Measurements from ENCODE around the gene RBM46.

The RBM46 gene, protein sequence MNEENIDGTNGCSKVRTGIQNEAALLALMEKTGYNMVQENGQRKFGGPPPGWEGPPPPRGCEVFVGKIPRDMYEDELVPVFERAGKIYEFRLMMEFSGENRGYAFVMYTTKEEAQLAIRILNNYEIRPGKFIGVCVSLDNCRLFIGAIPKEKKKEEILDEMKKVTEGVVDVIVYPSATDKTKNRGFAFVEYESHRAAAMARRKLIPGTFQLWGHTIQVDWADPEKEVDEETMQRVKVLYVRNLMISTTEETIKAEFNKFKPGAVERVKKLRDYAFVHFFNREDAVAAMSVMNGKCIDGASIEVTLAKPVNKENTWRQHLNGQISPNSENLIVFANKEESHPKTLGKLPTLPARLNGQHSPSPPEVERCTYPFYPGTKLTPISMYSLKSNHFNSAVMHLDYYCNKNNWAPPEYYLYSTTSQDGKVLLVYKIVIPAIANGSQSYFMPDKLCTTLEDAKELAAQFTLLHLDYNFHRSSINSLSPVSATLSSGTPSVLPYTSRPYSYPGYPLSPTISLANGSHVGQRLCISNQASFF

DNA sequence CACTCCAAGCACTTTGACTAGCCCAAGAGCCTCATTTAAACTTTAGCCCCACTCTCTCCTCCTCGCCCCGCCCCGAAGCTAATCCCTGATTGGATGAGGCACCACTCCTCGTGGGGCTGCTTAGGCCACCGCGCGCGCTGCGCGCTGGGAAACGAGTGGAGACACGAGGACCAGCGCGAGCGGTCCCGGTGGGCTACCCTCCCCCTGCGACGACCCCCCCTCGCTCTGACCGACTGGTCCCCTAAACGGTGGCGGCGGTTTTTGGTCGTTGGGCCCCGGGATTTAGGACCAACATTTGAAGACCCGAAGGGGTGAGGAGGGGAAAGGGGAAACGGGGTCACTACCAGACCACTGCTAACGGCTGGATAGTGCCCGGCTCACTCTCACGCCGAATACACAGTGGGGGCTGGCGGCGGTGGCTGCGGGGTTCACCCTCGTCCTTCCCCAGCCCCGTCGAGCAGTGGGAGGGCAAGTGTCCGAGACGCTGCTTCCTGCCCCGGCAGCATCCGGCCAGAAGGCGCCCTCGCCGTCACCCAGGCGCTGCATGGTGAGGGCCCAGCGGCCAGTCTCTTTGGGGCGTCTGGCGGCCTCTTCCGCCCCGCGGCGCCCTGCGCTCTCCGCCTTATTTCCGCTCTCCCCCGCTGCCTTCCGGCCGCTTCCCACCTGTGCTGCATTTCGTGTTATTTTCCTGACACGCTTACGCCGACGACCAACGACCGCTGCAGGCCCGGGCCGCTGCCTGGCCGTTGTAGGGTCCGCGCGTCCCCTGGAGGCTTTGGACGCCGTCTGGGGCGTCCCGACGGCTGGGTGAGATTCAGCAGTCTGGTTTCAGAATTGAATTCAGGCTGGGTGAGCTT lies at the start of gene RBM46:
TSS of gene RBM46 (plus strand) at position 147 of the 857 bp plus-strand sequence. CDS start 15,481 bp downstream, outside the sequence.
- DNase-seq (ENCODE audit: low read depth in 1 of 2, low spot score in 1 of 2): no peak

DNA sequence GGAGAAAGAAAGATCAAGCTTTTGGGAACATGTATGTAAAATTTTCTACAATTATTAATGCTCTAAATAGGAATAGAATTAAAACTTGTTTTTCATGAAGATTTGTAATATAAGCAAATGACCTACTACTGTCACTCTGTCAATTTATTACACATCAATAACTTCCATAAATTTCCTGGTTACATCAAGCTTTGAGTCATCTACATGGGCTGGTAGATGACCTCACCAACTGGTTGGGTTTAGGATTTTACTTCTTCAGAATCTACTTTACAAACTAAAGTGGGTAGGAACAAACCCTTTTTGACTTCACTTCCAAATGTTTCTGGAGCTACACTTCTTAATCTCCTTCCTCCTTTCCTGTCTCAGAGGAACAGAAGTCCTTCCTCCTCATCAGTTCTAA lies 49.3 kb upstream of the RBM46 start:
- DNase-seq (ENCODE audit: low read depth in 1 of 2, low spot score in 1 of 2): no peak

DNA sequence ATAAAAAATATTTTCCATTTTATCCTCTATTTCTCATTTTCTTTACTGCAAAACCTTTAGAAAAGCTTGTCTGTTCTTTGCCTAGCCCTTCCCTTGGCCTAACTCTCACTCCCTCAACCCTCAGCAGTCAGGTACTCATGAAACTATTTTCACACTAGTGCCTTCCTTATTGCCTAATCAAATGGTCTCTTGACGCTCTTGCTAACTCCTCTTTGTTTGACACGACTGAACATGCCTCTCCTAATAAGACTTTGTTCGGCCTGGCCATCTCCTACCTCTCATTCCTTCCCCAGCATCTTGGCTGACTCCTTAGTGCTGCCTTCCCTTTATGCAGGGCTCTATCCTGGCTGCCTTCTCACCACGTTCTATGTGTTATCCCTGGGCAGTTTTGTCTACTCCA lies 48.4 kb upstream of the RBM46 start:
- no peak for DNase-seq (ENCODE audit: low read depth in 1 of 2, low spot score in 1 of 2)

DNA sequence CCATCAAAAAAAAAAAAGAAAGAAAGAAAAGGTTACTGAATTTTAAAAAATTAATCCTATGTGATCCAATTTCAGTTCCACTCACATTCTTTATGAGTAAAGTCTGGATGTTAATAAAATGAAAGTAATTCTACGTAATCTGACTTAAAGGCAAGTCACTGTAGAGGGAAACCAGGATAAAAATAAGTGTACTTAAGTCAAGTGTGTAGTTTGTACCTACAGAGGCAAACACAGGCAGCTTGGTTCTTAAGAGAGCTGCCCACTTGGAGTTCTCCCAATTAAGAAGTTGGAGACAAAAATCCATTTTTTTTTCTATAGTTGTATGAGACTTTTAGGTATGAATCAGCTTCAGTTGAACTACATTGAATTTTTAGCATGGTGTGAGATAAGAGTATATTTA lies 44.3 kb upstream of the RBM46 start:
- no peak for DNase-seq (ENCODE audit: low read depth in 1 of 2, low spot score in 1 of 2)

DNA sequence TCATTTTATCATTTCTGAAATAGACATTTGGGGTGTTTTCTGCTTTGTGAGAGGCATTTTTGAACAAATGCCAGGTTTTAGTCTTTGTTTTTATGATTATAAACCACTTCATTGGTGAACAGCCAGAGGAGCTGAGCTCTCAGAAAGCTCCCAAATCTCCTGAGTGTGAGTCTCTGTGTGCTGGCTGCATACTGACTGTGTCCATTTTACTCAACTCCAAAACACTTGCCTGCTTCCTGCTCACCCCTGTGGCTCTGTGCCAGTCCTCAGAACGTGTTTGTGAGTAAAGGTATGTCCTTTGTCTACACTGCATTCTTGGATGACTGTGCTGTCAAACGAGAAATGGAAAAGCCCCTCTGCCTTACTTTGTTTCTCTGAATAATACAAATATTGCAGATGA lies 42.6 kb upstream of the RBM46 start:
- no peak for DNase-seq (ENCODE audit: low read depth in 1 of 2, low spot score in 1 of 2)

DNA sequence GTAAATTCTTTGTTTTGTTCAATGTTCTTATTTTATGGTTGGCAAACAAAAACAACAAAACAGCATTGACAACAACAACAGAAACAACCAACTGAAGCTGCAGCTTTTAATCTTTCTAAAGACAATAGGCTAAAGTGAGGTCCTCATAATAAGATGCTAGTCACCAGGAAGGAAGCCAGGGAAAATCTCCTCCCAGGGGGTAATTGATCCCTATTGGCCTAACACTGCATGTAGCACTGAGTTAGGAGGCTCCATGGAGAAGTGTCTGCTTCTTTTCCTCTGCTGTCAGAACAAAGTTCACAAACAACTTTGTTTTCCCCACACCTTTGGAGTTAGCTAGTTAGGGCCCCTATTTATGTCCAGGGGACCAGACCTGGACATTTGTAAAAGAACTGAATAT lies 42.0 kb upstream of the RBM46 start:
- no peak for DNase-seq (ENCODE audit: low read depth in 1 of 2, low spot score in 1 of 2)

DNA sequence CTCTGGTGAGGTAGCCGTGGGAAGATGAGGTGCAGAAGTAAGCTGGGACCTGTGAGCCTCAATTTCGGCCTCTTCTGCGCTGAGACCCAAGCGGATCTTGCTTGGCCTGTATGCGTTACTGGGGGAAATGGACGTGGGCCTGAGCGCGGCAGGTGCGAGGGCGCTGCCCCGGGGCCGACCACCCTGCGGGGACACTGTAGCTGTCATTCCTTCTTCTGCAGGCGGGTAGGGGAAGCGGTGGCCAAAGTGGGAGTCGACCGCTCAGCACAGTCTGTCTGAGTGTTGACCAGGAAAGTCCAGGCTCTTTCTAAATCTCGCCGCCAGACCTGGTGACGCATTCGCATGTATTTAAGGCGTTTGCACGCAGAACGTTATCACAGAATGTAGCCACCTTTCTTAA lies 40.6 kb upstream of the RBM46 start:
- no peak for DNase-seq (ENCODE audit: low read depth in 1 of 2, low spot score in 1 of 2)

DNA sequence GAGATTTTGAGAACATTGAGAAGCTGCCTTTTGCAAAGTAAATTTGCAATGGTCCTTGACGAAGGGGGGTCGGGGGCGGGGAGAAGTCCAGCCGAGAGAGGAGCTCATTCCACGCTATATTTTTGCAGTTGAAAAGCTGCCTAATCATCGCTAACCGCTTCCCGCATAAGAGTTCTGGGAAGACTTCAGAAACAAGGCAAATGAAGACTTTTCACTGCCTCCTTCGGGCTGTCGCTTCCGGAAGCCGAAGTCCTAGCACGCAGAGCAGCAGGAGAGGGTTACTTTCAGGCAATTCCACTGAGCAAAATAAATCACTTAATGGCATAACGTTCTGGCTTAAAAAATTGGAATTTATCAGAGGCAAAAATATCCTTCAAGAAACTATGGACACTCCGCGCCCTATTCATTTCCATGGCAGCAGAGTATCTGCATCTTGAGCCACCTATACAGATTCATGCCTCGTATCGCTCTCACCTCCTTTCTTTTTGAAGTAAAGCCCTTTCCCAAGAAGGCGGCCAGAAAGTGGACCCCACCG lies 39.9 kb upstream of the RBM46 start:
- no peak for DNase-seq (ENCODE audit: low read depth in 1 of 2, low spot score in 1 of 2)

DNA sequence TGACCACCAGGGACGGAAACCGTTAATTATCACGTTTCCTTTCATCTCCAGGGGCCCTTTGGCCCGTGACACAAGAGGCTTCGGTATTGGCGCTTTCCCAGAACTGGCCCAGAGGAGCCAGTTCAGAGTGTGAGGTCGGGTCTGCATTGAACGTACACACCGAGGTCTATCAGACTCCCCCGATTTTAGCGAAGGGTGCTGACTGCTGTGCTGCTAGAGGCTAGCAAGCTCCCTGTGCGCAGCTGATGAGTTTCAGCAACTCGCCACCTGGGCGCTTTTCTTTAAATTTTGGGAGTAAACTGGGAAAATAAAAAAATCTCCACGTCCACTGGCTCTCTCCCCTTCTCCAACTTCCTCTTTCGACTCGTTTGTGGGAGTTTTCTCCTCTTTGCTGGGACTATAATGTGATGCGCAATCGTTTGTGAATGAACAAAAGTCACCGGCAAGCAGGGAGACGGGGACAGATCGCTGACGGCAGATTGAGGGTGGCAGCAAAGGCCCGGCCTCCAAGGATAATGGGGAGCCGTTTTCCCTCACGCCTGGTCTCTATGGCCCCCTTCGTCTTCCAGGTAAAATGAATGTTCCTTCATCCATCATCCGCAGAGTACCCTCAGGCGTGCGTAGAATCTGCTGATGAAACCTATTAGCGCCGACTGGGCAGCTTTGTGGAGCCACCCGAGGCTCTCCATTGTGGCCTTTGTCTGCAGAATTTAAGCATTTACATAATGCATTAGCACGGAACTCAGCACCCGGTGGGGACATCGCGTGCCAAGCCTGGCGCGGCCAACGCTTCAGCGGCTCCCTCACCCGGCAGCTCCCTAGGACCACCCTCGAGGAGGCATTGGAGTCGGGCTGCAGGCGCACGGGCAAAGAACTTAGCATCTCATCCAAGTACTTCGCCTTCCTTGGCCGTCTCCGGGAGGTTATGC lies 38.9 kb upstream of the RBM46 start:
- no peak for DNase-seq (ENCODE audit: low read depth in 1 of 2, low spot score in 1 of 2)

DNA sequence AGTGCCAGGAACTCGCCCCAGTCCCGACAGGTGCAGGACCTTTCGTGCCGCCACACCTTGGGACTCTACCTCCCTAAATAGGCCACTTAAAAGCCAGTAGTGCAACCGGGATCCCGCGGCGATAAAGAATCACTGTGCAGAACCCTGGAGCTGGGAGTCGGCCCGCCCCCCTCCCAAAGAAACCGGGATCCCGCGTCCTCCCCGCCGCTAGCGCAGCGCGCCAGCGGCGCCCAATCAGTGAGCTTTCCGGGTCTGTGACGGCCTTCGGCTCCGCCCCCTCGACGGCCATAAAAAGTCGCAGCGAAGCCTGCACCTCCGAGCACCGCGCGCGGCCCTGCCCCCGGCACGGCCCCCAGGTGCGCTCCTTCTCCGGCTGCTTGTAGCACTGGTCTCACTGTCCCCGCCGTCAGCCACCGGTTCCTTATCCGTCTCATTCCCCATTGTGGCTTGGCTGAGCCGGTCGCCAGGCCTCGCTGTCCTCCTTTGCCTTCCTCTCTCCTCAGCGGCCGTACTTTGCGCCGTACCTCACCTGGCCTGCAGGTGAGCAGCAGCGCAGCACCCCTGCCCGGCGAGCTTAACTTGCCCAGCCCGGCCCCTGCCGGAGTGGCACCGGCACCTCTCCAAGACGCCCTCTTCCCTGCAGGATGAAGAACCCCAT lies 37.3 kb upstream of the RBM46 start, which contains the start of gene LRAT:
TSS of gene LRAT (plus strand) at position 318 of the 658 bp plus-strand sequence. CDS start at position 645, 327 bp downstream.
- DNase-seq (ENCODE audit: low read depth in 1 of 2, low spot score in 1 of 2): peak in 1 of 2 donors; percentile 21

DNA sequence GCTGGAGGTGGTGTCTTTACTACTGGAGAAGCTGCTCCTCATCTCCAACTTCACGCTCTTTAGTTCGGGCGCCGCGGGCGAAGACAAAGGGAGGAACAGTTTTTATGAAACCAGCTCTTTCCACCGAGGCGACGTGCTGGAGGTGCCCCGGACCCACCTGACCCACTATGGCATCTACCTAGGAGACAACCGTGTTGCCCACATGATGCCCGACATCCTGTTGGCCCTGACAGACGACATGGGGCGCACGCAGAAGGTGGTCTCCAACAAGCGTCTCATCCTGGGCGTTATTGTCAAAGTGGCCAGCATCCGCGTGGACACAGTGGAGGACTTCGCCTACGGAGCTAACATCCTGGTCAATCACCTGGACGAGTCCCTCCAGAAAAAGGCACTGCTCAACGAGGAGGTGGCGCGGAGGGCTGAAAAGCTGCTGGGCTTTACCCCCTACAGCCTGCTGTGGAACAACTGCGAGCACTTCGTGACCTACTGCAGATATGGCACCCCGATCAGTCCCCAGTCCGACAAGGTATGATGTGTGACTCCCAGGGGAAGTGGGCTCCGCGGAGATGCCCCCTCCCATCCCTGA lies 36.6 kb upstream of the RBM46 start:
- no peak for DNase-seq (ENCODE audit: low read depth in 1 of 2, low spot score in 1 of 2)

DNA sequence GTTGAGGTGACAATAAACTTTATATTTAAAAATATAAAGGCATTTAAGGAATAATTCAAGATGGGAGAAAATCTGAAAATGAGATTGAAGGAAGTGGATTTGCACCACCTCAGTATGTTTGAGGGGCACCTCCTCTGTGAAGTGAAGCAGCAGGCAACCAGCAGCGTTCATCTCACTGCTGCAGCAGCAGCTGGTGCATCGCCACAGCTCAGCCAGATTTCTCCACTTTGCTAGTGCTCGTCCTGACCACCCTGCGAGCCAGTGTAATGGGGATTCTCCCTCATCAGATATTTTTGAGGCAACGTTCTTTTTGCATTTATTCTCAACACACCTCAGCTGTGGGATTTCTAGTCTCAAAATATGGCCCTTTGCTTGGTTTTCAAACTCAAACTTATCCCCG lies 23.4 kb upstream of the RBM46 start:
- no peak for DNase-seq (ENCODE audit: low read depth in 1 of 2, low spot score in 1 of 2)

DNA sequence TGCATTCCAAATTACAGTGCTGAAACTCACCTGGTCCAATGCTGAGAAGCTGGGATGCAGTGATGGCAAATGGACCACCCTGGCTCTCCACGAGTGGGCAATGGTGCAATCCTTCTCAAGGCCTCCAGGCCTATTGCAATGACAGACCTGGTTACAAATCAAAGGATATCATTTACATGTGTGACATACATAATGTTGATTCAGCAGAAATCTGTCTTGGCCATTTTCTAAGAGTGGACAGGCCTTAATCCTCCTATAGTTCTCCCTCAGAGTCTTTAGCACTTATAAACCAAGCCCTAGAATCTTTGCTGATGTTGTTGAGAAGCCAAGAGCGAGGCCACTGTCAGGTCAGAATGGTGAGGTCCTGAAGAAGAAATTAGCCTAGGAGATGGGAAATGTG lies 20.2 kb upstream of the RBM46 start:
- DNase-seq (ENCODE audit: low read depth in 1 of 2, low spot score in 1 of 2): no peak

DNA sequence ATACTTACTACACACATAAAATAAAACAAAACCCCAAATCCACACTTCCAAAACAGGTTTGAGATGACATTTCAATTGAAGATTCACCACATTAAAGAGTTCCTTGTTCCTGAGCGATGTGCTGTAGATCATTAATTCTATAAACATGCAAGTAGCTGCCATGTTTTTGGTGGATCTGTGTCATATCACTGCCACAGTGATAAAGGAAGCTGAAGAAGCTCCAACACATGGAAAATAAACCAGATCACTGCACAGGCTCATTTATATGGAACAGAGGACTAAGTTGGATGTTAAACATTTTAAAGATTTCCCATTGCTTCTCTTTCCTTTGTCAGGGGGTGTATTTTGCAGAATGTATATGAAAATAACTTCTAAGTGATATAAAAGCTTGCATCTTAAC lies 2.8 kb upstream of the RBM46 start:
- DNase-seq (ENCODE audit: low read depth in 1 of 2, low spot score in 1 of 2): no peak

DNA sequence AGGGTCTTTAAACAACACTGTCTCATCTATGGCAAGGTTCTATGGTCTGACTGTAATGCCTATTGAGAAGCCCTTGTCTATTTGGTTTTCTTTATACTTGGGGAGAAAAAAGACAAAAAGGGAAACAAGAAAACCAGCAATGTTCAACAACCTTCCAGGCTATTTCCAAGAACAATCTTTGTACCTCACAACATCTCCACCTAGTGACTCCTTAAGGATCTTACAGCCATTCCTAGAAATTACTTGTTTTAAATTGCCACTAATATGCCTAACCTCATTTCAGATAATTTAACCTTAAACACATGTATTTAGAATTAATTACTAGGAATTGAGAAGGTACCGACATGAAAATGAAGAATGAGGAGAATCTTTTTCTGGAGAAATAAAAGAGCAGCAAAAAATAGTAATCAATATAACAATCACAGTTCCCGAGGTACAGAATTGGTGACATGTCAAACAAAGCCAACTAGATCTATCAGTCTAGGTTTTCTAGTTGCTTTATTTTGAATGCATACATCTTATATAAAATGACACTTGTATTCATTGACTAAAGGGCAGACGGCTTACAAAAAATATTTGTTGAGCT lies 1.6 kb upstream of the RBM46 start:
- no peak for DNase-seq (ENCODE audit: low read depth in 1 of 2, low spot score in 1 of 2)

DNA sequence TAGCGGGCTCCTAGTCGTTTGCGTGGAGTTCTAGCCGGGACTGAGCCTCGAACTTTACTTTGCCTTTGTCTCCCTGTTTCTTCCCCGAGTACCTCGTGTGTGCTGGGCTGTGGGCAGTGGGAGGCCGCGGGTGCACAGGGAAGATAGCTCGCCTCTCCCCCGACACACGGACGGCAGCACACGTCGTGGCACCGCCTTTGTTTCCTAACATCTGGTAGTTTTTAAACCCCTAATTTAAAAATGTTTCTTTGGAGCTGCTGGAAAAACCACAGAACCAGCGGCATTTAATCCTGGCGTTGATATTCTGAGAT lies 866 bp downstream of the RBM46 start:
- no peak for DNase-seq (ENCODE audit: low read depth in 1 of 2, low spot score in 1 of 2)

DNA sequence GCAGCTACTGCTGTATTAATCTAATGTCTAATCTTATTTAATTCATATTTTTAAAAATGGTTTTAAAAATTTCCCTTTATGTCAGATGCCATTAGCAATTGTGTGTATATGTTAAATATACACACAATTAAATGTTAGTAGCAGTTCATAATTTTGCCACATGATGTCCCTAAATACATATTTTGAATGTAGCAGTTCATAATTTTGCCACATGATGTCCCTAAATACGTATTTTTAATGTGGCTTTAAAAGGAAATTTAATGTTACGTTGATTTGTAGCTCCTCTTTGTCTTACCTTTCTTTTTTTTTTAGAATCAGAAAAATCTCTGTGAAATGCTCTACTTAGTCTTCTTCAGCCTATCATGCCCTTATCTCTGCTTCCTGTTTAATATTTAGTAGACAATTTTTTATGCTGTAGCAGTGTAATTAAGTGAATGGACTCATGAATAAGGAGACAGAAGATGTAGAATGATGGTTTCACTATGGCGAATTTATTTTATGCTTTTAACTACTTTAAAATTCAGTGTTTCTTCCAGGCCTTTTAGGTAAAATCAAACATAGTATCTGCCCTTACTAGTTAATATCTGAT lies 26.1 kb downstream of the RBM46 start:
- DNase-seq (ENCODE audit: low read depth in 1 of 2, low spot score in 1 of 2): no peak

DNA sequence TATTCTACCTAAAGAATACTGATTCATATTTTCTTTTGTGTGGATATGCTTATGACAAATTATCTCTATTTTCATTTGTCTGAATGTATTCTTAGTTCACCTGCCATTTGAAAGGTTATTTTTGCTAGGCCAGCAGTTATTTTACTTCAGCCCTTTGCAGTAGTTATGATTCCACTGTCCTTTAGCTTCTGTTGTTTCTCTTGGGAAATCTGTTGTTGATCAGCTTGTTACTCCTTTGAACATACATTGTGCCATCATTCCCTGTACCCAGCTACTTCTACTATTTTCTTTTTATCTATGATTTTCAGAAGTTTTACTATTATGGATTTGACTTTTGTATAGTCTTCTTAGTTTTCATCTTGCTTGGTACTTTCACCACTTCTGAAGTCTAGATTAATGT lies 37.2 kb downstream of the RBM46 start:
- no peak for DNase-seq (ENCODE audit: low read depth in 1 of 2, low spot score in 1 of 2)

DNA sequence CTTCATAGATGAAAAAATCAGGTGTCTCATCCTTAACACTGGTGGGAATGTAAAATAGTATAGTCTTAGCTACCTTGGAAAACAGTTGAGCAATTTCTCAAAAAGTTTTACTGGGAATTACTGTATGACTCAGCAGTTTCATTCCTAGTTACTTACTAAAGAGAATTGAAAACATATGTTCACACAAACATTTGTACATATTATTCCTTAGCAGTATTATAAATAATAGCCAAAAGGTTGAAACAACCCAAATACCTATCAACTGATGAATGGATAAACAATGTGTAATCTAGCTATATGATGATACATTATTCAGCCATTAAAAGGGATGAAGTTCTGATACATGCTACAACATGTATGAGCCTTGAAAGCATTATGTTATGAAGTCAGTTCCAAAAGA lies 41.7 kb downstream of the RBM46 start:
- DNase-seq (ENCODE audit: low read depth in 1 of 2, low spot score in 1 of 2): no peak
